ENCODE data around the gene BIRC3.
"Not testable (repeated sequence)": the region's sequence is repeated elsewhere in the genome, so short reads cannot be mapped to it uniquely, and the experiment has no call there.

Gene BIRC3

DNA sequence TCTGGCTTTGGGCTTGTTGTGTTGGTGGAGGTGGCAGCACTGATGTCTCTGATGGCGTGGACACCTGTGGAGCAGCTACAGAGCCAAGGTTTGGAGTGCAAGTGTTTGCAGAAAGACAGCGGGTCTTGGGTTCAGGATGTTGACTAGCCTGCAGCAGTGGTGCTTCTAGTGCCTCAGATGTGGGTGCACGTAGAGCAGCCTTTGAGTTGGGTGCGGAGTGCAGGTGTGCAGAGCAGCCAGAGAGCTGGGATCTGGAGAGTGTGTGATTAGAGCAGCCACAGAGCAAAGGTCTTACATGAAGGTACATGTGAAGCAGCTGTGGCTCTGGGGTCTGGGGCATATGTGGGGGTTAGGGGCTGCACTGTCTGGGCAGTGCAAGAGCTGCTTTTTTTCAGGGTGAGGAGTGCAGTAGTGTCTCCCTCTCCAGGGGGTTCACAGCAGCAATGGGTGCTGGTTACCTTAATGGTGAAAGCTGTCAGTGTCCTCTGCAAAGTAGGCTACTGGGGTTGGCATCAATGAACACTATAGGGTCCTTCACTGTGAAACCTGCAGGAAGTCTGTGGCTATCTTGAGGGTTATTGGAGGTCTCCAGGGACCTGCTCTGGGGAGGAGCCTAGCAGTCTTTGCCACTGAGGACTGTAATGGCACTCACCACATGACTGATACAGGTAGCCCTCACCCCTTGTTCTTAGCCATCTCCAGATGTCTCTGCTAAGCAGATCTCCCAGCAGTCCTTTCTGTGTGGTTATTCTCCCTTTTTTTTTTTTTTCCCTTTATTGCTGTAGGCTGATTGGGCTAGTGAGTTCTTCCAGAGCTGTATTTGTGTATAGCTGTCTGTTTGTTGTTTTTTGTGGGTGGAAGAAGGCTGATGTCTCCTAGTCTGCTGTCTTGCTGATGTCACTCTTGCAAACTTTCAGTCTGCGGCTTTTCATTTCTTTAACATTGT is 44.1 kb downstream of the BIRC3 start:
- Mint-ChIP-seq H3K36me3 (peaks cover 77% of the 10 kb centered on the region), H3K4me3 (no peak overlapping the region), H3K4me1 (peaks cover 37% of the 10 kb centered on the region), H3K27ac (no peak overlapping the region), H3K9me3 (peaks cover 4% of the 10 kb centered on the region), H3K27me3 (no peaks in the 10 kb centered on the region)
- peak; percentile 83 for ATAC-seq

DNA sequence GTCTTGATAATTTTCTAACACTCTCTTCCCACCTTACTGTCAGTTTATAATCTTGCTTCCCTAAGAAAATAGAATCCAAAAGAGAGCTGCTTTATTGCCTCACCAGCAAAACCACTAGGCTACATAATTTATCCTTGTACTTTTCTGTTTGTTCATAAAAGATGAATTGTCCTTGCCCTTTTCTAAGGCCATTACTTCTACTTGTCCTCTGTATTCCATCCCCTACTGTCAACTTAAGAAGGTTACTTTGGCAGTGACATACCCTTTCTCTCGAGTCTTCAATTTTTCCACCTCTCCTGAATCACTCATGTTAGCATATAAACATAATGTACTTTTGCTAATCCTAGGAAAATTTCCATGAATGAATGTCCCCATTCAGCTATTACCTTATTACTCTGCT is 47.7 kb downstream of the BIRC3 start:
- no peaks in the 10 kb centered on the region for H3K27me3 Mint-ChIP-seq
- no peaks in the 10 kb centered on the region for H3K9me3 Mint-ChIP-seq
- H3K4me3 Mint-ChIP-seq, result no peak overlapping the region
- no peak for ATAC-seq
- peaks cover 67% of the 10 kb centered on the region for H3K36me3 Mint-ChIP-seq
- H3K4me1 Mint-ChIP-seq, result peaks cover 46% of the 10 kb centered on the region
- H3K27ac Mint-ChIP-seq, result no peak overlapping the region

GRCh38 chr11:102367364-102367763 is 50.1 kb downstream of the BIRC3 start:
- H3K27ac Mint-ChIP-seq, result peak overlapping the region; percentile 47
- H3K9me3 Mint-ChIP-seq, result no peaks in the 10 kb centered on the region
- H3K36me3 Mint-ChIP-seq, result peaks cover 54% of the 10 kb centered on the region
- no peaks in the 10 kb centered on the region for H3K27me3 Mint-ChIP-seq
- ATAC-seq, result no peak
- H3K4me3 Mint-ChIP-seq, result no peak overlapping the region
- peaks cover 32% of the 10 kb centered on the region for H3K4me1 Mint-ChIP-seq

DNA sequence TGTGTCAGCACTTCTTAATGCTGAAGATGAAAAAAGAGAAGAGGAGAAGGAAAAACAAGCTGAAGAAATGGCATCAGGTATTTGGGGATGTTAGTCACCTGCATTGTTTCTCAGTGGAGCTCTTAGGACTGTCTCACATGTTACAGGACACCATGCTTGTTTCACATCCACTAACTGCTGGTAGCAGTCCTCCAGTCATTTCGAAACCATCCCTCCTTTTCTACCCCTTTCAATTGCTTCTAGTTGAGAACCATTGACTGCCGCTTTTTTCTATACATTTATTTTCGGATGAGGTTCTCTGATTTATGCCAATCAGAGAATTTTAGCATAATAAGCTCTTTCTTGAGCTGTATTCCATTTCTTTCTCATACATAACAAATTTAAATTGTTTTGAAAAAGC is 51.2 kb downstream of the BIRC3 start:
- Mint-ChIP-seq H3K9me3 (no peaks in the 10 kb centered on the region), H3K27ac (no peak overlapping the region), H3K4me3 (no peak overlapping the region), H3K4me1 (peaks cover 32% of the 10 kb centered on the region), H3K27me3 (no peaks in the 10 kb centered on the region), H3K36me3 (peaks cover 56% of the 10 kb centered on the region)
- ATAC-seq, result peak; percentile 93

DNA sequence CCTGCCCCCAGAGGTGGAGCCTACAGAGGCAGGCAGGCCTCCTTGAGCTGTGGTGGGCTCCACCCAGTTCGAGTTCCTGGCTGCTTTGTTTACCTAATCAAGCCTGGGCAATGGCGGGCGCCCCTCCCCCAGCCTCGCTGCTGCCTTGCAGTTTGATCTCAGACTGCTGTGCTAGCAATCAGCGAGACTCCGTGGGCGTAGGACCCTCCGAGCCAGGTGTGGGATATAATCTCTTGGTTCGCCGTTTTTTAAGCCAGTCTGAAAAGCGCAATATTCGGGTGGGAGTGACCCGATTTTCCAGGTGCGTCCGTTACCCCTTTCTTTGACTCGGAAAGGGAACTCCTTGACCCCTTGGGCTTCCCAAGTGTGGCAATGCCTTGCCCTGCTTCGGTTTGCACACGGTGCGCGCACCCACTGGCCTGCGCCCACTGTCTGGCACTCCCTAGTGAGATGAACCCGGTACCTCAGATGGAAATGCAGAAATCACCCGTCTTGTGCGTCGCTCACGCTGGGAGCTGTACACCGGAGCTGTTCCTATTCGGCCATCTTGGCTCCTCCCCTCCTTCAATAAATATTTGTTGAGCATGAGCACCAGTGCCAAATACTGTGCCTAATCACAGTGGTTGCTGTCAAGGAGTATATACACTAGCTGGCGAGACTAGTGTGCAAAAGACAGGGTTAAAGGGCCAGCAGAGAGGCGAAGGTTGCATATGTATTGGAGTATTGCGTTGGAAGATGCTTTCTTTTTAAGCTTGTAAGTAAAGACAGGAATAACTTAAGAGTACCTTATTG is 57.5 kb downstream of the BIRC3 start:
- peaks cover 40% of the 10 kb centered on the region for H3K36me3 Mint-ChIP-seq
- H3K27ac Mint-ChIP-seq, ATAC-seq, H3K4me1 Mint-ChIP-seq, H3K4me3 Mint-ChIP-seq, H3K9me3 Mint-ChIP-seq, H3K27me3 Mint-ChIP-seq: not testable (repeated sequence)

DNA sequence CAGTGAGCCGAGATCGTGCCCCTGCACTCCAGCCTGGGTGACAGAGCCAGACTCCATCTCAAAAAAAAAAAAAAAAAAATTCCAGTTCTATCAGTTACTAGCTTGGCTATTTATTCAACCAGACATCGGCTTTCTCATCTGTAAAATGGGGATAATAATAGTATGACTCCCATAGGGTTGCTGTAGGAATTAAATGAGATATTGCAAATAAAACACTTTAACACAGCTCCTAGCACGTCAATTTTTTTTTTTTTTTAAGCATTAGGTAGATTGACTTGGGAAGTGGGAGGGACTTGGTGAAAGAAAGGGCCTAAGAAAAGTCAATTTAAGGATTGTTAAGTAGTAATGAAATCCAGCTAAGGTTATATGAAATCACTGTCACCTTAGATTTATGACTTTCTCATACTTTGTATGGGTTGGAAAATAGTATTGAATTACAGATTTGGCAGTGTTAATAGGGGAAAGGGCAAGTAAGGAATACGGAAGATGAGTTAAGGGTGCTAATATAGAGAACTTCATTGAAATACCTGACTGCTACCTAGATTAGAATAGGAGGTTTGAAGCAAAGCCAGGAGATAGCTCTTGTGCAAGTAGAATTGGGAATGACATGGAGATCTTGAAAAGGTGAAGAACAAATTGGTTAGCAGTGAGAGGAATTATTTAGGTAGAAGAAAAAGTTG is 58.6 kb downstream of the BIRC3 start:
- no peak overlapping the region for H3K27ac Mint-ChIP-seq
- no peak overlapping the region for H3K4me3 Mint-ChIP-seq
- no peak for ATAC-seq
- H3K4me1 Mint-ChIP-seq, result peaks cover 6% of the 10 kb centered on the region
- no peaks in the 10 kb centered on the region for H3K9me3 Mint-ChIP-seq
- H3K36me3 Mint-ChIP-seq, result peaks cover 46% of the 10 kb centered on the region
- no peaks in the 10 kb centered on the region for H3K27me3 Mint-ChIP-seq

DNA sequence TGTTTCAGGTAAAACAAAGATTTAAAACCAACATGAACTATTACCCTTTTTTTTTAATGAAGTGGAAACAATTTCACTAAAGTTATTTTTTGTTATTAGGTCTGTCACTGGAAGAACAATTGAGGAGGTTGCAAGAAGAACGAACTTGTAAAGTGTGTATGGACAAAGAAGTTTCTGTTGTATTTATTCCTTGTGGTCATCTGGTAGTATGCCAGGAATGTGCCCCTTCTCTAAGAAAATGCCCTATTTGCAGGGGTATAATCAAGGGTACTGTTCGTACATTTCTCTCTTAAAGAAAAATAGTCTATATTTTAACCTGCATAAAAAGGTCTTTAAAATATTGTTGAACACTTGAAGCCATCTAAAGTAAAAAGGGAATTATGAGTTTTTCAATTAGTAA is 60.6 kb downstream of the BIRC3 start:
- no peaks in the 10 kb centered on the region for H3K9me3 Mint-ChIP-seq
- H3K27me3 Mint-ChIP-seq, result no peaks in the 10 kb centered on the region
- no peaks in the 10 kb centered on the region for H3K4me1 Mint-ChIP-seq
- no peak for ATAC-seq
- H3K4me3 Mint-ChIP-seq, result no peak overlapping the region
- H3K36me3 Mint-ChIP-seq, result peaks cover 50% of the 10 kb centered on the region
- no peak overlapping the region for H3K27ac Mint-ChIP-seq

DNA sequence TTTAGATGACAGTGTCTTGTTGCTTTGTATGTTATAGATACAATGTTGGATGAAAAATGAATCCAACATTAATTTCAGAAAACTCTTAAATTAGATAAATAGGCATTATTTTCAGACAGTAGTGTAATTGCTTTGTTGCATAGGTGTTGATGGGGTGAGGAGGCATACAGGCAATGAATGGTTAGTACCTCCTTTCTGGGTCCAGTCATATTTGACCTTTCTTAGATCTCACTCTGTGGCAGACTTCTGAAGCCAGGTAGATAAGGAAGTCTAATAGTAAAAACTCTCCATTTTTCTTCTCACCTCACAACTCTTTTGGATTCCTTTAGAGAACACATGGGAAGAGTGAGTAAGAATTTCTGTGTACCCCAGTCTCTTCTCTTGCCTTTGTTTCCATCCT is 61.5 kb downstream of the BIRC3 start:
- Mint-ChIP-seq H3K36me3 (peaks cover 60% of the 10 kb centered on the region), H3K9me3 (no peaks in the 10 kb centered on the region), H3K4me1 (no peaks in the 10 kb centered on the region), H3K4me3 (no peak overlapping the region), H3K27ac (no peak overlapping the region), H3K27me3 (no peaks in the 10 kb centered on the region)
- ATAC-seq, result no peak

- no peak overlapping the region for H3K4me3 Mint-ChIP-seq
- peaks cover 73% of the 10 kb centered on the region for H3K36me3 Mint-ChIP-seq
- H3K9me3 Mint-ChIP-seq, result no peaks in the 10 kb centered on the region
- no peaks in the 10 kb centered on the region for H3K4me1 Mint-ChIP-seq
- no peak overlapping the region for H3K27ac Mint-ChIP-seq
- ATAC-seq, result no peak
- no peaks in the 10 kb centered on the region for H3K27me3 Mint-ChIP-seq
These were observed 65.1 kb downstream of the BIRC3 start for GRCh38 chr11:102382384-102382783.

DNA sequence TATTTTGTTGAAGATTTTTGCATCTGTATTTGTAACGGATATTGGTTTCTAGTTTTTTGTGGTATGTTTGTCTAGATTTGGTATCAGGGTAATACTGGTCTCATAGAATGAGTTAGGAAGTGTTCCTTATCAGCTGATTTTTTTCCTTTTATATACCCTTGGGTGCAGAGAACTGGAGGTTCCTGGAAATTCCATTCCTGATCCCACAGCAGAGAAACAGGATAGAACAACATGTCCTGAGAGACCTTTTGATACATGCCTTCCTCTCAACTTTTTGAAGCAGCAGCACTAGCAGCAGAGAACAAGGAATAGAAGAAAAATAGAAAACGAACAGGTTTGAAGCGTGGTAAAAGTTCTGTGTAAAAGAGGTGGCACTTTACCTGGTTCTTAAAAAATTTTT is 66.6 kb downstream of the BIRC3 start:
- no peak overlapping the region for H3K27ac Mint-ChIP-seq
- peaks cover 79% of the 10 kb centered on the region for H3K36me3 Mint-ChIP-seq
- H3K27me3 Mint-ChIP-seq, result no peaks in the 10 kb centered on the region
- peaks cover 2% of the 10 kb centered on the region for H3K9me3 Mint-ChIP-seq
- H3K4me3 Mint-ChIP-seq, result no peak overlapping the region
- no peak for ATAC-seq
- no peaks in the 10 kb centered on the region for H3K4me1 Mint-ChIP-seq

- H3K9me3 Mint-ChIP-seq, result peaks cover 2% of the 10 kb centered on the region
- peaks cover 79% of the 10 kb centered on the region for H3K36me3 Mint-ChIP-seq
- no peak for ATAC-seq
- H3K27me3 Mint-ChIP-seq, result no peaks in the 10 kb centered on the region
- H3K4me3 Mint-ChIP-seq, result no peak overlapping the region
- H3K27ac Mint-ChIP-seq, result no peak overlapping the region
- H3K4me1 Mint-ChIP-seq, result no peaks in the 10 kb centered on the region
These were observed 67.3 kb downstream of the BIRC3 start for GRCh38 chr11:102384419-102385079.

GRCh38 chr11:102385085-102386007 is 68.1 kb downstream of the BIRC3 start:
- H3K27ac Mint-ChIP-seq, result no peak overlapping the region
- H3K4me1 Mint-ChIP-seq, result peaks cover 1% of the 10 kb centered on the region
- H3K27me3 Mint-ChIP-seq, result no peaks in the 10 kb centered on the region
- ATAC-seq, result no peak
- H3K36me3 Mint-ChIP-seq, result peaks cover 77% of the 10 kb centered on the region
- peaks cover 2% of the 10 kb centered on the region for H3K9me3 Mint-ChIP-seq
- H3K4me3 Mint-ChIP-seq, result no peak overlapping the region

- Mint-ChIP-seq H3K4me3 (no peak overlapping the region), H3K27me3 (no peaks in the 10 kb centered on the region), H3K36me3 (peaks cover 73% of the 10 kb centered on the region), H3K27ac (no peak overlapping the region), H3K9me3 (peaks cover 2% of the 10 kb centered on the region), H3K4me1 (peaks cover 8% of the 10 kb centered on the region)
- ATAC-seq, result no peak
These were observed 69.0 kb downstream of the BIRC3 start for GRCh38 chr11:102386136-102386734.
